ENCODE data around the gene PAQR3.

Gene PAQR3, protein sequence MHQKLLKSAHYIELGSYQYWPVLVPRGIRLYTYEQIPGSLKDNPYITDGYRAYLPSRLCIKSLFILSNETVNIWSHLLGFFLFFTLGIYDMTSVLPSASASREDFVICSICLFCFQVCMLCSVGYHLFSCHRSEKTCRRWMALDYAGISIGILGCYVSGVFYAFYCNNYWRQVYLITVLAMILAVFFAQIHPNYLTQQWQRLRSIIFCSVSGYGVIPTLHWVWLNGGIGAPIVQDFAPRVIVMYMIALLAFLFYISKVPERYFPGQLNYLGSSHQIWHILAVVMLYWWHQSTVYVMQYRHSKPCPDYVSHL

DNA sequence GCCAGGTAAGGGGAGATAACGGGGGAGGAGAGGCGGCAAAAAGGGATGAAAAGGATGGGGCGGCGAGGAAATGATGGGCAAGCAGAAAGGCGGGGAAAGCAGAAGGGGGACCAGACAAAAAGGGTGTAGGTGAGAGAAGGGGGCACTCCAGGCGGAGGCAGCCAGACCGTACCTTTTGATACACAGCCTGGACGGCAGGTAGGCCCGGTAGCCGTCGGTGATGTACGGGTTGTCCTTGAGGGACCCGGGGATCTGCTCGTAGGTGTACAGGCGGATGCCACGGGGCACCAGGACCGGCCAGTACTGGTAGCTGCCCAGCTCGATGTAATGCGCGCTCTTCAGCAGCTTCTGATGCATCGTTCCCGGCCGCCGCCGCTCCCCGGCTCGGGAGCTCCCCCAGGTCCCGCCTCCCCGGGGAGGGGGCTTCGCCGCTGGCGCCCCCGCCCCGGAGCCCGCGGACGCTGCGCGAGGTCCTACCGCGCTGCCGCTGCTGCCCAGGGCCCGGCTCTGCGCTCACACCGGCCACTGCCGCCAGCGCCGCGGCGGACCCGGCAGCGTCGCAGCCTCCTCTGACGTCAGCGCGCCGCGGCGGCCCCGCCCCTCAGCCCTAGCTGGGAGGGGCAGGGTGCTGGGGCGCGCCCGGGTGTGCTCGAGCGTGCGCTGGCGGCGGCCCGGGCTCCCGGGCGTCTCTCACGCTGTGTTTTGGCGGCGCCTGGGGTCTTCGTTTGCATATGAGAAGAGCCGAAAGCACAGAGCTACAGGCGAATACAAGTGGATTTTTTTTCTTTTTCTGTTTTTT, at the start of gene PAQR3:
TSS of gene PAQR3 (minus strand) at position 571 of the 799 bp plus-strand sequence. CDS start at position 357, 214 bp downstream.
- H3K4me3 ChIP-seq (ENCODE audit: low read depth in 1 of 2, low read length in 2 of 2), result peak within 1 kb of the TSS; percentile 54 to 99
- peak; percentile 85 for DNase-seq
- TF ChIP-seq EZH2 (IDR thresholded peaks at IDR 0.05; ENCODE audit: borderline replicate concordance, low read depth, low read length, severe bottlenecking), result no peak
- TF ChIP-seq, protein P1, sequence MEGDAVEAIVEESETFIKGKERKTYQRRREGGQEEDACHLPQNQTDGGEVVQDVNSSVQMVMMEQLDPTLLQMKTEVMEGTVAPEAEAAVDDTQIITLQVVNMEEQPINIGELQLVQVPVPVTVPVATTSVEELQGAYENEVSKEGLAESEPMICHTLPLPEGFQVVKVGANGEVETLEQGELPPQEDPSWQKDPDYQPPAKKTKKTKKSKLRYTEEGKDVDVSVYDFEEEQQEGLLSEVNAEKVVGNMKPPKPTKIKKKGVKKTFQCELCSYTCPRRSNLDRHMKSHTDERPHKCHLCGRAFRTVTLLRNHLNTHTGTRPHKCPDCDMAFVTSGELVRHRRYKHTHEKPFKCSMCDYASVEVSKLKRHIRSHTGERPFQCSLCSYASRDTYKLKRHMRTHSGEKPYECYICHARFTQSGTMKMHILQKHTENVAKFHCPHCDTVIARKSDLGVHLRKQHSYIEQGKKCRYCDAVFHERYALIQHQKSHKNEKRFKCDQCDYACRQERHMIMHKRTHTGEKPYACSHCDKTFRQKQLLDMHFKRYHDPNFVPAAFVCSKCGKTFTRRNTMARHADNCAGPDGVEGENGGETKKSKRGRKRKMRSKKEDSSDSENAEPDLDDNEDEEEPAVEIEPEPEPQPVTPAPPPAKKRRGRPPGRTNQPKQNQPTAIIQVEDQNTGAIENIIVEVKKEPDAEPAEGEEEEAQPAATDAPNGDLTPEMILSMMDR (IDR thresholded peaks at IDR 0.05; ENCODE audit: borderline replicate concordance, extremely low read depth, low read length, poor library complexity, severe bottlenecking), result no peak
- H3K27ac ChIP-seq (ENCODE audit: low read length), result peak within 1 kb of the TSS; percentile 71
- H3K4me1 ChIP-seq (ENCODE audit: insufficient read depth, low read length), result peaks cover 46% of the 10 kb centered on the region
- no peaks in the 10 kb centered on the region for H3K27me3 ChIP-seq (ENCODE audit: insufficient read depth, low read length, poor library complexity)
- ATAC-seq (ENCODE audit: insufficient read depth, low read depth), result peak; percentile 94
- peaks cover 8% of the 10 kb centered on the region for H3K36me3 ChIP-seq (ENCODE audit: insufficient read depth, low read length)
- peaks cover 29% of the 10 kb centered on the region for H3K79me2 ChIP-seq (ENCODE audit: insufficient read depth, low read length)
- H2AFZ ChIP-seq (ENCODE audit: low read depth, low read length), result peak within 1 kb of the TSS; percentile 98
- H3K9me3 ChIP-seq (ENCODE audit: insufficient read depth, low read length, severe bottlenecking), result no peaks in the 10 kb centered on the region
- peak within 1 kb of the TSS; percentile 76 for H3K9ac ChIP-seq (ENCODE audit: low read depth, low read length)
- H4K20me1 ChIP-seq (ENCODE audit: insufficient read depth, low read length), result no peaks in the 10 kb centered on the region
- H3K4me2 ChIP-seq (ENCODE audit: insufficient read depth, low read length), result peak within 1 kb of the TSS; percentile 87

DNA sequence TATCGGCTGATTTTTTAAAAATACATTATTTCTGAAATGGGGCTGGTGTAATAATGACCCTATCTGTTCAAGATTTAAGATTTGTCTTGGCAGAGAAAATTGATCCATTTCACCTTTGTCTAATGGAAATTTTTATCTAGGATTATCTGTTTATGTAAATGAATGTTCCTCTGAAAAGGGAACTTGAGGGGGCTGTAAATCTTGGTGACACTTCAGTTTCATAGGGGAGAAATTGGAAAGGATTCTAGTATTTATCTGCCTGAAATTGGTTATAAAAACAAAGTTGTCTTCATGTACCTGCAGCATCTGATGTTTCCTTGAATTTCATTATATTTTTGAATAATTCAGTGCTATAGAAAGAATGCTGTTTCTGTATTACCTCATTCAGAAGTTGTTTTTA, 48.4 kb upstream of the PAQR3 start:
- H3K79me2 ChIP-seq (ENCODE audit: insufficient read depth, low read length), result no peaks in the 10 kb centered on the region
- DNase-seq (no peak), ATAC-seq (ENCODE audit: insufficient read depth, low read depth) (no peak)
- H3K4me3 ChIP-seq (ENCODE audit: low read depth in 1 of 2, low read length in 2 of 2), result no peak overlapping the region
- no peaks in the 10 kb centered on the region for H3K36me3 ChIP-seq (ENCODE audit: insufficient read depth, low read length)
- no peak overlapping the region for H3K4me2 ChIP-seq (ENCODE audit: insufficient read depth, low read length)
- no peaks in the 10 kb centered on the region for H3K9me3 ChIP-seq (ENCODE audit: insufficient read depth, low read length, severe bottlenecking)
- no peak for TF ChIP-seq EZH2 (IDR thresholded peaks at IDR 0.05; ENCODE audit: borderline replicate concordance, low read depth, low read length, severe bottlenecking)
- TF ChIP-seq, protein P1 (IDR thresholded peaks at IDR 0.05; ENCODE audit: borderline replicate concordance, extremely low read depth, low read length, poor library complexity, severe bottlenecking), result no peak
- H3K27ac ChIP-seq (ENCODE audit: low read length), result no peak overlapping the region
- H2AFZ ChIP-seq (ENCODE audit: low read depth, low read length), result no peak overlapping the region
- H4K20me1 ChIP-seq (ENCODE audit: insufficient read depth, low read length), result no peaks in the 10 kb centered on the region
- H3K9ac ChIP-seq (ENCODE audit: low read depth, low read length), result no peak overlapping the region
- no peaks in the 10 kb centered on the region for H3K27me3 ChIP-seq (ENCODE audit: insufficient read depth, low read length, poor library complexity)
- H3K4me1 ChIP-seq (ENCODE audit: insufficient read depth, low read length), result no peaks in the 10 kb centered on the region

DNA sequence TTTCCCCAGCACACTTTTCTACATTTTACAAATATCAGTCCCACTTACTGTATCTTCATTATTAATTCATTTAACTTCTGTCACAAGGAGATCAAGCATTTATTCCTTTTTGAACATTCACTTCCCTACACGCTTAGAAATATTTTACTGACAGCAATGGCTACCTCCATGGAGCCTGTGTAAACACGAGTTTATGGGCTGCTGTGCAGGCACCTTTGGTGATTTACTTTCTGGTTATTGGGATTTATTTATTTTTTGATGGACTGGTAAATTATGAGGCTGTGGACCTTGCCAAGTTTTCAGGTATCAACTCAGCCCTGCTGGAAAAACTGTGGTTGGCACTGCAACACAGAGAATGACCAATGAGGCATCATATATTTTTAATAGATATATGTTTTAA, 45.4 kb upstream of the PAQR3 start:
- Histone ChIP-seq H3K4me2 (ENCODE audit: insufficient read depth, low read length) (no peak overlapping the region), H3K27ac (ENCODE audit: low read length) (no peak overlapping the region)
- ATAC-seq (ENCODE audit: insufficient read depth, low read depth), result no peak

More for the DNA sequence above, 45.4 kb upstream of the PAQR3 start:
- H3K4me1 ChIP-seq (ENCODE audit: insufficient read depth, low read length), result no peaks in the 10 kb centered on the region
- no peaks in the 10 kb centered on the region for H3K9me3 ChIP-seq (ENCODE audit: insufficient read depth, low read length, severe bottlenecking)
- no peaks in the 10 kb centered on the region for H3K27me3 ChIP-seq (ENCODE audit: insufficient read depth, low read length, poor library complexity)
- no peak for TF ChIP-seq EZH2 (IDR thresholded peaks at IDR 0.05; ENCODE audit: borderline replicate concordance, low read depth, low read length, severe bottlenecking)
- TF ChIP-seq, protein P1 (IDR thresholded peaks at IDR 0.05; ENCODE audit: borderline replicate concordance, extremely low read depth, low read length, poor library complexity, severe bottlenecking), result no peak
- H3K36me3 ChIP-seq (ENCODE audit: insufficient read depth, low read length), result no peaks in the 10 kb centered on the region
- no peak overlapping the region for H3K4me3 ChIP-seq (ENCODE audit: low read depth in 1 of 2, low read length in 2 of 2)
- no peak for DNase-seq
- H4K20me1 ChIP-seq (ENCODE audit: insufficient read depth, low read length), result no peaks in the 10 kb centered on the region
- H3K9ac ChIP-seq (ENCODE audit: low read depth, low read length), result no peak overlapping the region
- no peaks in the 10 kb centered on the region for H3K79me2 ChIP-seq (ENCODE audit: insufficient read depth, low read length)
- no peak overlapping the region for H2AFZ ChIP-seq (ENCODE audit: low read depth, low read length)
